Glomerular endothelial cell (primary cell): ENCODE data around the gene FANCI. TPM values are rescaled to one million over a fixed set of nuclear protein-coding genes. Genes with fewer than 3 reads are reported as not detected.

Source experiments
- DNase-seq: peaks from one replicate; pipeline ENCODE4 v3.0.0-alpha.2; 2011; ENCODE audit warnings: low read depth, low spot score; ENCODE audit errors: extremely low read depth
- total RNA-seq: library from RNA; depleted of rRNA; stranded (reverse); fragments of >200 nt; gene quantifications from 2 replicates; pipeline ENCODE4 v1.2.3, GENCODE V29; 2015

Gene FANCI
- total RNA-seq, 1 donor from 2014 or later, result 14.6 TPM

DNA sequence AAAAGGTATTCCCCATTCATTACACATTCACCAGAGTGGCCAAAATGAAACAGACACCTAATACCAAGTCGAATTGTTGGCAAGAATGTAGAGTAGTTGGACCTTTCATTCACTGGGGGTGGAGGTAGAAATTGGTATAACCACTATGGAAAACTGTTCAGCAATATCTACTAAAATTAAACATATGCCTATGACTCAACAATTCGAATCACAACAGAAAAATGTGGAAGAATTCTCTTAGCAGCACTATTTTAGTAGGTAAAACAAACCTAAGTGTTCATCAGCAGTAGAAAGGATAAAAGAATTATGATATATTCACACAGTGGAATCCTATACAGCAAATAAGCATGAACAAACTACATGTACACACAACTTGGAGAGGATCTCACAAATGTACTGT, 60.2 kb downstream of the FANCI start:
- DNase-seq, result no peak

DNA sequence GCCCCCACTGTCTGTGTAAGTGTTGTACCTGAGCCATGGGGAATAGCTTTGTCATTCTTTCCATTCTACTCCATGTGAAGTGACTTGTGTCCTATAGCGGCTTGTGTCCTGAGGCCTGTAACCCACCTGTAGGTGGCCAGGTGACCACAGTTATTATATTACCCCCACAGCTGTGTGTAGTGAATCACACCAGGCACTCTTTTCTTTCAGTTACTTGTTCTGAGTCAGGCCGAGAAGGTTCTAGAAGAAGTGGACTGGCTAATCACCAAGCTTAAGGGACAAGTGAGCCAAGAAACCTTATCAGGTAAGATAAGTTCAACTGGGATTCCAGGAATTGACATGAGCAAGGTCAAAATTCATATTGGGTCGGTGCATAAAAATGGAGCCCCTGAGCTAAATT, 61.6 kb downstream of the FANCI start:
- no peak for DNase-seq

DNA sequence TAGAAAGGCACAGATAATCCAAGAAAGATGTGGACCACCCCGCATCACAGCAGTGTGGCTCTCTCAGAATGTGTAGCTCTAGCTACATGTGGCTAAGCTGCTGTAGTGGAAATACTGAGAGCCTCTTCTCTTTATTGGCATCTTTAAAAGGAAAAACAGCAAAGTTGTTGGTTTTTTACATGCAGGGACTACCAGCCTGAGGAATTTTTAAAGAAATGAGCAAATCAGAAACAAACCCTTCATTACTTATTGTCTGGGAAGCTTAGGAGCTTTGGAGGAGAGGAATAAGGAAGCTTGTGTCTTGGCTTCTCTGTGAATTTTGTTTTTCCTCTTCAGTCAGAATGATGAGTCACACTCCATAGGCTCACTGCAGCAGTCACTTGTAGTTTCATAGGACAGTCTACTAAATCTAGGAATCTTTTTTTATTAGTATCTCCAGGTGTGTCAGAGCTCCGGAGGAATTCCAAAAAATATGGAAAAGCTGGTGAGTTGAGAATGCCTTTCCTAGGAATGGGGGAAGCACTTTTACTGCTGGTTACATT, 63.3 kb downstream of the FANCI start:
- DNase-seq, result no peak

DNA sequence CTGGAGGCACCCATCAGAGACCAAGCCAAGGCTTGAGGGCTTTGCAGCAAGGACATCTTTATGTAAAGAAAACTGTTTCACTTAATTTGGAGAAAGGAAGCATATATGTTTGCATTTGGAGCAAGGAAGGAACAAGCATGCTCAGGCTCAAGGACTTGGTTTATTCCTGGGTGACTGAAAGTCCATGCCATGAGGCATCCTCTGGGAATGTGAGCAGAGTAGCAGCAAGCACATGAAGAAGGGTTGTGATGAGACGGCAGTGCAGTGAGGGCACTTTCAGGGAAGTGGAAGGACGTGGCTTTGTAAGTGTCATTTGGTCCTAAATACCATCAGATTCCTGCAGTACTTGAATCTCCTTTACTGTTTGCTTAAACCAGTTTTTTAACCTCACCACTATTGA, 64.0 kb downstream of the FANCI start:
- DNase-seq, result no peak

DNA sequence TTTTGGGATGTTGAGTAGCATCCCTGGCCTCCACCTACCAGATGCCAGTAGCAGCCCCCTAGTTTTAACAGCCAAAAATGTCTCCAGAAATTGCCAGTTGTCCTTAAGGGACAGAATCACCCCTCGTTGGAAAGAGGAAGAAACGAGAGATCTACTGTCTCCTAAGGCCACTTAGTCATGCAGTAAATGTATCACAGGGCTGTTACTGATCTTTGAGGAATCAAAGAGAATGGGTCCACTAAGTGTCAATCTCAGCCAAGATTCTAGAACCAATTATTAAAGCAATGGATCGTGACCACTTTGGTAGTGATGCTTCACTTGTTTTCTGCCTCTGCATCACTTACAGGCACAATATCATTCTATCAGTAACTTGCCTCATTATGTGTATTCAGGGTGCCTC, 64.5 kb downstream of the FANCI start:
- no peak for DNase-seq

DNA sequence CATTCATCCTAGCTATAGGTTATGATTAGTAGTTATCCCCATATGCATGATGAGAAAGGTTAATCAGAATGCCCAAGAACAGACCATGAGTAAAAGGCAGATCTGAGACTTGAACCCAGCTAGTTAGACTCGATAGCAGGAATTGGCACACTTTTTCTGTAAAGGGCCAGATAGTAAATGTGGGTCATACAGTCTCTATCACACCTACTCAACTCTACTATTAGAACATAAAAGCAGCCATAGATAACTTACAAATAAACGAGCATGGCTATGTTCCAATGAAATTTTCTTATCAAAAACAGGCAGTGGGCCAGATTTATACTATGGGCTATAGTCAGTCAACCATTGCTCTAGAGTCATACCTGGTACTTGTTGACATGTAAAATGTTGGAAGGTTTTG, 66.2 kb downstream of the FANCI start:
- DNase-seq, result no peak

DNA sequence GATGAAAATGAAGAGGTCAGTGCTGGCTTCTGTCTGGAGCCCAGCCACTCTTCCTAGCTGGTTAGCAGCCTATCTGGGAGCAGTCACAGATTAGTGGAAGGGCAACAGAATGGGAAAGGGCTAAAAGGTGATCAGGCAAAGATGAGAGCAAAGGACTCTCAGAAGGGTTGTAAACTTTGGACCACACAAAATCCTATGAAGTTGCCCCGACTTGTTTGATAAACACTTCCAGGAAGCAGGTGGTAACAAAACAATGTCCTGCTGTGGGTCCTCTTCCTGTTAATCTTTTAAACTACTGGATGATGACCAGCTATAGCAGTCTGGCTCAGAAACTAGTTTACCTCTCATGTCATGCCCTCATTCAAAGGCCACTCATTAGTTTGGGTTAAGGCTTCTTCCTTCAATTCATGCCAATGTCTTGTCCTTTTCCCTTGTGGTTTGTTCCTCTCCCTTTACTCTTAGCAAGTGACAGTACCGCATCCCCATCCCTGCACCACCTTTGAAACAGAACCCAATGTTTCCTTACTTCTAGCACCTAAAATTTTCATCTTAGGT, 71.7 kb downstream of the FANCI start:
- DNase-seq, result no peak

DNA sequence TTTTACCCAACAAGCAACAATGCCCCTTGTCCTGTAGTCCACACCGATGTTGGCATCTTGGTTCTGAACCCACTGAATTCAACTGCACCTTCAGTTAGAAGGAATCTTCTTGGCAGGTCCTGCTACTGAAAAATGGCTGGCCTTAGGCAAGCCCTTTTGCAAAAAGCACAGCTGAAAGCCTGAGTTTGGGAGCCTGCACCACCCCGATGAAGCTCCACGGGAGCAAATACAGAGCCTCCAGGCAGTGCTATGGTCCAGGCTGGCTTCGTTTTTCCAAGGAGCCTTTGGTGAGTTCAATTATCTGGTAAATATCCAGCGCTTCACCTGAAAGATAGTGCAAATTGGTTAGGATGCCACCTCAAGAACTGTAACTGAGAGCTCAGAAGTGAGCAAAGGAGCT, 72.7 kb downstream of the FANCI start:
- no peak for DNase-seq

DNA sequence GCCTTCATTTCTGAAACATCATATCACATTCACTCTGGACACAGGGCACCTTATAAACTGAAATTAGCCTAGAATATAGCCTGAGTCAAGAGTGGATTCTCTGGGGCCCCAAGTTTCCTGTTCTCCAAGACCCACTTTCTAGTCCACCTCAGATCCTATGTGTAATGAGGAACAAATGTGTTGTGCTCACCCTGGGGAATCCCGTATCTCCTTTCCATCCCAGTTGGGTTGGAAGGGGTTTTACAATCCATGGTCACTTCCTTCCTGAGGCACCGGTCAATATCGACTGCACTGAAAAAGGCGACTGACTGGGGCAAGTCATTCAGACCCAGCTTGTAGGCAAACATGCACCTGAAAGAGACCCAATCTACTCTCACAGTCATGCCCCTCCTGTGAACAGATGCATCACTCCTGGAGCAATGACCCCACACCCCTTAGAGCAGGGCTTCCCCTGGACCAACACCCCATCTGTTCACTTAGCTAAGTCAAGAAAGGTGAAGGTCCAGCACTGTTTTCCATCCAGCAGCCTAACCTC, 73.5 kb downstream of the FANCI start:
- DNase-seq, result no peak

DNA sequence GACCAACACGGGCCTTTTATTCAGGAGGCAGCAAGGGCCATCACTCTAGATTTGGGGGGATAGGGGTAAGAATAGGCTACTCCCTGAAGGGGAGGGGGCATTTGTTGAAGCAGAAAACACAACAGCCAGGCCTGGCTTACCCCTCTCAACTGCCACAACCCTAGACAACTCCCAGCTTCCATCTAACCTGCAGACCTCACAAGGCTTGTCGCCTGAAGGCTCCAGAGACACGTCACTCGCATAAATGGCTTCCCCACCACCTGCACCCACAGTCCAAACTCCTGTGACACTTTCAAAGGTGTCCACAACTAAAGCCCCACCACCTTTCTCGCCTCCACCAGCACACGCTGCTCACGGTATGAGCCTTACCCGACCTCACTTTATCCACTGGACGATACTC, 75.9 kb downstream of the FANCI start:
- no peak for DNase-seq

DNA sequence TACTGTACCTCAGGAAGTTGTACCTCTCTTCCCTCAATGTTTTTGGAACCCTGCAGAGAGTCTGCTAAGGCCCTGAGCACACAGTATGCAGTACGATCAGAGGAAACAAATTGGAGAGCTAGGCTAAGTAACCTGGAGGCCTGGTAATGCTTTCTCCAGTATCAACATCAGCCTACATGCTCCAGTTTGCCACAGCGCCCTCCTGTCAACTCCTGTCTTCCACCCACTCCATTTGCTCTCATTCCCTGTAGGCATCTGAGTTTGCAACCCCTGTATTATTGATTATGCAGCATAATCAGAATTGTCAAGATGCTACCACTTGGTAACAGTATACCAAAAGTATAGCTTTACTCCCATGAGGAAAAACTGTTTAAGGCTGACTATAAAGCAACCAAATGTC, 76.4 kb downstream of the FANCI start:
- DNase-seq, result no peak

DNA sequence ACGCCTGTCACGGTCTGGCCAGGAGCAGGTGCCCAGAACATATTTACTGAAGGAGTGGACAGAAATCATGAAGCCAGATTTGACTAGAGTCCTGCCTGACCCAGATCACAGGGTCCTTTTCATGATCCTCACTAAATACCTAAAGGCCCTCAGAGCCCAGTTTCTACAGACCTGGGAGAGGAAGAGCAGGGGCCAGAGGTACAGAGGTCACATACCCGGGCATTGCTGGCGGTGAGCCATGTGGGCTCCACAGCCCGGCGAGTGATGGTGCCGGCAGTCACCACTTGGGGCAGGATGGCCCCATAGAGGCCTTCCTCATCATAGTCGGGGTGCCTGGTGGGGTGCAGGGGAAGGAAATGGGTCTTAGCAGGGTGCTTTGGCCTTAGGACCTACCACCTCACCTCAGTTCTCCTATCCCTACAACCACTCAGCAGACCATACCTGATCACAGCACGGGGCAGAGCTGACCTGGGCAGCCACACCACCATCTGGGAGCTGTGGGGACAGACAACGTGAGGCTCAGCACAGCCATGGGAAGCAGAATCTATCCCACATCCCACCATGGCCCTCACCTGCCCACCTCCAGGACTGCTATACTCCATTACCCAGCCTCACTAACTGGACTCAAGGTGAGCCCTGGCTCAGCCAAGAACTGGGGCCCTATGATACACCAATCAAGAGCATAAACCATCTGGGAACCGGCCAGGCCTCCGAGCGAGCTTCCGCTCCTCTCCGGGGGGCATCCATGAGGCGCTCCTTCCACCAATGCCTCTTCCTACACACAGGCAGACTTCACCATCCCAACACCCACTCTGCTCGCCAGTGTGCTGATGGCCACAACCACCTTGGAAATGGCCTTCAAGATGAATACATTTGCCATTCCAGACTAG, 78.0 kb downstream of the FANCI start:
- DNase-seq, result no peak

DNA sequence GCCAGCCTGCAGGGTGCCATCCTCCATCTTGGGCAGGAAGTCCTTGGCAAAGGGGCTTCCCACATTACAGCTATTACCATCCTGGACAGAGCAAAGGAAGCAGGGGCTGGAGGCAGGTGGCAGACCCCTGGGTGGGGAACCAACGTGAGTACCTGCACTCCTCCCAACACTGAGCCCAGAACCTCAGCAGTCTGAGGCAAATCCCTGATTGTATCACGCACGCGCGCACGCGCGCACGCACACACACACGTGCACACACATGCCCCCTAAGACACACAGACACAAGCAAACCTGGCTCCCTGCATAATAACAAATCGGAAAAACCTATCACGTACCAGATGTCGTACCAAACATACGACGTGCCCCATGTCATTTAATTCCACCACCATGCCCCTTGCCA, 79.0 kb downstream of the FANCI start:
- no peak for DNase-seq

DNA sequence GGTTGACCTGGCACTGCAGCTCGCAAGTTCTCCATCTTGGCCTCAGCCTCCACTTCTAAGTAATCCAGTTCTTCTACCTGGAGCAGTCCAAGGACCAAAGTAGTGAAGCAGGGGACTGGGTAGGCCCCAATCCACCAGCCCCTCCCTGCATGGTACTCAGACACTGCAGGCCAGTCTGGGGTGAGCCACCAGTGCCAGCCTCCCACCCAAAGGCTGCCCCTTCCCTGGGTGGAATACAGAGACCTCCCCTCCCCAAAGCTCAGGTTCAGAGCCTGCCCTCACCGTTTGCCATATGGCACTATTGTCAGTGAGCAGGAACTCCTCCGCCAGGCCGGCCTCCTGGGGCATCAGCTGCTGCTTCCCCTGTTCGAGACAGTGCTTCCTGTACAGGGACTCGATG, 80.0 kb downstream of the FANCI start:
- DNase-seq, result no peak

DNA sequence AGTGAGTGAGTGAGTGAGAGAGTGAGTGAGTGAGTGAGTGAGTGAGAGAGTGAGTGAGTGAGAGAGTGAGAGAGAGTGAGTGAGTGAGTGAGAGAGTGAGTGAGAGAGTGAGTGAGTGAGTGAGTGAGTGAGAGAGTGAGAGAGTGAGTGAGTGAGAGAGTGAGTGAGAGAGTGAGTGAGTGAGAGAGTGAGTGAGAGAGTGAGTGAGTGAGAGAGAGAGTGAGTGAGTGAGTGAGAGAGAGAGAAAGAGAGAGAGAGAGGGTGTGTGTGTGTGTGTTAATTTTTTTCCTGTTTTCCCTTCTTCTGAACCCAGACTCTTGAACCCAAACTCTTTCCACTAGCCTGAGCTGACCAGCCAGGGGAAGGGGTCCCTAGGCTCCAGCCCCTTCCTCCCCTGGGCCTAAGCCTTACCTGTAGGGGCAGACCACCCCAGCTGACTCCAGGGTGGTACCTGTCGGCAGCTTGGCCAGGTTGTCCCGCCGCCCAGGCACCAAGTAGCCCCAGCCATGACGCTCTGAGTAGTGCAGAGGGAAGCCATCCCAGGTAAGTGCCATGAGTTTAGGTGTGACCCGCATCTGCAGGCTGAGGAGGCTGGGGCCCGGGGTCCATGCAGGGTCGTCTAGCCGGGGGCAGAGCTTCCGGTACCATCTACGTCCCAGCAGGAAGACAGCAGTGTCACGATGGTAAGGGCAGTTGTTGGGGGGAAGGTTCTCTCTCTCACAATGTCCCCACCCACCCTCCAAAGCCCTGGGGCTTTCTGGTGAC, 81.4 kb downstream of the FANCI start:
- no peak for DNase-seq

DNA sequence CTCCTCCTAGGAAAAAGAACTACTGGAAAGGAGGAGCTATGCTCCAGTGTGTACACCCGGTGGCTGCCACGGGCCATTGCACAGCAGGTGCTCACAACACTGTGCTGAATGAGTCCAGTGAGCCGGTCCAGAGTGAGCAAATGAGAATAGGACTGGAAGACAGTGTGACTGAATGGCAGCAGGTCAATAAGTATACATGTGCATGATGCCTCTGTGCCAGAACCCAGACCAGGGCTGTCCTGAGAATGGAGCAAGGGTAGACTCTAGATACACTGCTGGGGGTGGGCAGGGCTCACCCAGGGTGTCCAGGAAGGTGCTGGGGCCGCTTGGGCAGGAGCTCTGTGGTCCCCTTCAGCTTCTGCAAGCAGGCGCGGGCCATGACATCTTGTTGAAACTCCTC, 82.5 kb downstream of the FANCI start:
- DNase-seq, result no peak

DNA sequence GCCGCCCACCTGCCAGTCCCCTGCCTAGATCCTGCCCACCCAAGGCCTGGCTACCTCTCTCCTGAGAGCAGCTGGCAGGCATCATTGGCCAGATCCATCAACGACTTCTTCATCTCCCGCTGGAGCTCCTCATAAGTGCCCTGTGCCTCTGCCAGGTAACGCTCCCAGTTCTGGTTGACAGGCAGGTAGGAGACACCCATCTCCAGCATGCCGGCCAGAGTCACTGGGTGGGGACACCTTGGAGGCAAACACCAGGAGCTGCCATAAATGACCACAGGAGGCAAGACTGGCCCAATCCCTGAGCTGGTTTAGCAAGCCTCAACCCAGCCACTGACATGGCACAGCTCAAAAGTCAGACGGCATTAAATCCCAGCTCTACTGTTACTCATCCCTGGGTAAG, 83.3 kb downstream of the FANCI start:
- DNase-seq, result no peak

DNA sequence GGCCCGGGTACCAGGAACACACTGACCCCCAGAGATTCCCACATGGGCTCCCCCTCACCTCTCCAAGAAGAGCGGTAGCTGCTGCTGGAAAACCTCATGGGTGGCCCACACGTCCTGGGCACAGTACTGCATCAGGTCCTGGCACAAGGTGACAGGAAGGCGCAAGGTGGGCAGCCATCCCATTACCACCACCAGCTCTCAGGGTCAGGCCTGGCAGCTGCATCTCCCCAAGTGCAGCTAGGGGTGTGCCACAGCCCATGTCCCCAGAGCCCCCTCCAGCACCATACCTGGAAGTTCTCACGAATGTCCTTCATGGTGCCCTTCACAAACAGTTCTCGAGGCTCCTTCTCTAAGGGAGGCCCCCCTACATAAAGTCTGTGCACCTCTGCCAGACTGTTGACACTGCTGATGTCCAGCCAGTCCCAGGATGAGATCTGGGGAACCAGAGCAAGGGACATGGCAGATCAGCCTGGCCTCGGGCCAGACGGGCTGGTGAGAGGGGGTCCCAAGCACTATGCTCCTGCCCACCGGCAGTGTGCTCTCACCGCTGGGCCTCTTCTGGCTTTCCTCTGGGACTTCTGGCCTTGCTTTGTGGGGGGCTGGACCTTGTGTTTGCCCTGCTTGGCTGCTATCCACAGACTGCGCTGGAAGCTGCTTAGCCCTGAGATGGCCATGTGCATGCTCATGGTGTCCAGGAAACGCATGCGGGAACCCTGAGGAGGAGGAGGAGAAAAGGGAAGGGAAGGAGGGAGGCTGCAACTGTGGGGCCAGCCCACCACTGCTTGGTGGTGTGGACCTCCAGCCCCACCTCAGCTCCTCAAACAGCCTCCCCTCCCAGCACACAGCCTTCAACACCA, 84.8 kb downstream of the FANCI start:
- no peak for DNase-seq

DNA sequence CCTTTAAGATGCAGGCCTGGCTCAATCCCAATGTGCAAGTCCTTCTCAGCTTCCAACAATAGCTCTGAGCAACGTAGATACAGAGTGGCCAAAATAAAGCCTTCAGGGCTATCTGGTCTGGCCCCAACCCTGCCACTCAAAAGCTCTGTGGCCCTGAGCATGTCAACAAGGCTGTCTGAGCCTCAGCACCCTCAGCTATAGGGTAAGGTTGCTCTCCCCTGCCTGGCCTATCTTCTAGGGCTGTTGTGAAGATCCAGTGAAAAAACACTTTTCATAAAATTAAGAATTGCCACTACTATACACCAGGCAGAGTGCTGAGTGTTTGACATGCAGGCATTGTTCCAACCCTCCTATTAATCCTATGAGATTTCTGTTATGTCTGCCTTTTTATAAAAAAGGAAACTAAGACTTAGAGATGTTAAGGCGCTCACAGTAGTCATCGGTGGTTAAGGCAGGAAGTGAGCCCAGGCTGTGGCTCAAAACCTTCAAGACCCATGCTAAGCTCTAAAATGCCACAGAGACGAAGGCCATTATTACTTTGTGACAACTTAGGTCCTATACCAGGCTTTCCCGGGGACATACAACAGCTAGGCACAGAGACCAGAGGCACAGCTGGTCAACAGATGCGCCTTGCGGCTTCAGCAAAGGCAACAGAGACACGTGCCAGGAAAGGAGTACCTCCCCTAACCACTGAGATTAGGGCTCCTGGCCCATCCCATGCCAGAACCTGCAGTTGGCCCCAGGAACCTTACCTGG, 85.7 kb downstream of the FANCI start:
- no peak for DNase-seq

DNA sequence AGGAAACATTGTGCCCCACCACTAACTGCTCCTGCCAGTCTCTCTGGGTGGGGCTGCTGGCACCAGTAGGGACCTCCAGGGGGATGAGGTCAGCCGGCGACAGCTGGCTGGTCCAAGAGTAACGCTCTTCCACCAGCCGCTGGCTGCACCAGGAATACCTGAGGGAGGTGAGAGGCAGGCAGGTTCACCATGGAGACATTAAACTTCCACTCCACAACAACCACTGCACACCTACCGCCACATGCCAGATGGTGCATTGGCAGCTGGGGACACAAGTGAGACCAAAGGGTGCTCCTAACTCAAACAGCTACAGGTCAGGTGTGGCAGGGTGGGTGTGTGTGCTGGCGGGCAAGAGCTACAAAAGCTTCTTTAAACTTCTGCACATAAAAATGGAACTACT, 86.3 kb downstream of the FANCI start:
- no peak for DNase-seq
